NCI-H2227 (cell line): ENCODE data around the gene HPSE.
"Not testable (repeated sequence)": the region's sequence is repeated elsewhere in the genome, so short reads cannot be mapped to it uniquely, and the experiment has no call there.

Source experiments
- DNase-seq: peaks from one replicate; lab custom pipeline; 2025; ENCODE audit not compliant: unreplicated experiment; lab: John Stamatoyannopoulos, UW

HPSE gene

DNA sequence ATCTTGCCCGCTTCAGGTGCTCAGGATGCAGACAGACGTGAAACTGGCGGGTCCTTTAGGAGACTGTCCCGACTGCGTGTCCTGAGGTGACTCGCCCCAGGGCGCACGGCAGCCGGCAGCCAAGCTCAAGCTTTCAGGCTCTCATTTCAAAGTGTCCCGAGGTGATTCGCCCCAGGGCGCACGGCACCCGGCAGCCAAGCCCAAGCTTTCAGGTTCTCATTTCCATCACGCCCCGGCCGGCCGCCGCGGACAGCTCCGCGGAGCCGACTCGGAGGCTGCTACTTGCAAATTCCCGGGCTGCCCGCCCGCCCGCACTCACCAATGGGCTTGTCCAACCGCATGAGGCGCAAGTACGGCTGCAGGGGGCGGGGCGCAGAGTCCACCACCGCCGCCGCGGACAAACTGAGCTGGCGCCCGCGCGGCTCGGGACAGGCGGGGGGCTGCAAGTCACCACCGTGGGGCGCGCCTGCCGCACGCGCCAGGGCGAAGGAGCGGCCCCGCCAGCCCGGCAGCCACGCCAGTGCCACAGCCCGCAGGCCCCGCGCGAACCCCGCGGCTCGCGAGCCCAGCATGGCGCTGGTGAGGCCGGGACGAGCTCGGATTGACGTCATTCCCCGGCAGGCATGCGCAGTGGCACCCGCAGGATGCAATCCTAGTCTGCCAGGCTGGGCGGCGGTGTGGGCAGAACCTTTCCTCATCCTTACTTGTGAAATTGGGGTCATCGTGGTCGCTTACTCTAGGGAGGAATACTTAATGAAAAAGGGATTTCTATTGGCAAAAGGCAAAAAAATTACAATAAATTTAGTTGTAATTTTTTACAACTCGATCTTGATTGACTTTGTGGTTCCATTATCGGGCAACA lies 50.2 kb downstream of the HPSE start, which contains the start of gene COQ2:
Gene COQ2, minus strand, starts transcription at position 606 of the 862 bp plus-strand sequence. Its CDS starts 34 bp downstream, at position 572.
- DNase-seq = peak; percentile 91

DNA sequence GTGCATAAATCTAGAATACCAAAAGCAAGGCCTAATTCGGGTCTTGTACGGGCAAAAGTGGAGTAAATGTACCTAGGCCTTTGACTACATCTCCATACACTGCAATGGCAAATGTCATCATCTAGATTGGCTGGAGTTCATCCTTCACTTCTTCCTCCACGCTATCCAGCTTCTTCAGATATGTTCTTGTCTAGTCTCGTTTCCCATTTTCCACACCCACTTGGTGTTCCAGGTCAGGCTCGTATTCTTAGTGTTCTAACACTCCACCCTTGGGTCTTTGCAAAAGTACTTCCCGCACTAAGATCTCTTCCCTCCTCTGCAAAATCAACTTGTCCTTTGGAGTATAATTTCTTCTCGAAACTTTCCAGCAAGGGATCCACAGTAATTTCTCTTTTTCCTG lies 51.5 kb downstream of the HPSE start:
- no peak for DNase-seq

DNA sequence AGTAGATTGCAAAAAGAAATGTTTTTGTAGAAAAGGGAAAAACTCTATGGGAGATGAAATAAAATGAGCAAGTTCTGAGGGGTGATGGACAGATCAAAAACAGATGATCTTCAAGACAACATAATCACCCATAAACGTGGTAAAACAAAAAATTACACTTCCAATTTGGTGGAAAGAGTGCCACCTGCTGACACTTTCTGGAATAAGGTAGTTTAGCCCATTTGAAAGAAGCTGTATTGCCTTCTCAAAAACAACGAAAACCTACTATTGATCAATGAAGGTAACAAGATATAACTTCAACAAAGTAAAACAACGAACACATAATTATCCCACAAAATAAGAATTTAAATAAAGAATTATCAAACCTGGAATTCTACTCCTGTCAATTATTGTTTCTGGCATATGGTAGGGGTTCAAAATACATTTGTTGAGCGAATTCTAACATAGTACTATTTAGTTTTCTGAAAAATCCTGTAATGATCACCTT lies 52.6 kb downstream of the HPSE start:
- DNase-seq = peak; percentile 55

DNA sequence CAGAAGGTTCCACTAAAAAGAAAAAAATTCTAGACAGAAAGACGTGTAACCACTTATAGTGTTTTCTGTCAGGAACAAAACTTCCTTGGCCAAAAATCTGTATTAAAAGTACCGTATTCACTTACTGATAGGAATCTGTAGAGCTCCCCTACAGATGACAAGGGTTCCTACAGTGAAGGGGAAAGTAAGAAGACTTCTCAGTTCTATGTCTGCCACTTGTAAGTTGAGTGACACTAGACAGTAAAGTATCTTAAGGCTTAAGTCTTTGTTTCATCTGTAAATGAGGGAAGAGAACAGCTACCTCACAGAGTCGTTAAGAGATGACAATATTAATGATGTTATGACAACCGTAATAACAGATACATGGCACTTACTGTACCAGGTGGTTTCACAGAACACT lies 53.3 kb downstream of the HPSE start:
- no peak for DNase-seq

DNA sequence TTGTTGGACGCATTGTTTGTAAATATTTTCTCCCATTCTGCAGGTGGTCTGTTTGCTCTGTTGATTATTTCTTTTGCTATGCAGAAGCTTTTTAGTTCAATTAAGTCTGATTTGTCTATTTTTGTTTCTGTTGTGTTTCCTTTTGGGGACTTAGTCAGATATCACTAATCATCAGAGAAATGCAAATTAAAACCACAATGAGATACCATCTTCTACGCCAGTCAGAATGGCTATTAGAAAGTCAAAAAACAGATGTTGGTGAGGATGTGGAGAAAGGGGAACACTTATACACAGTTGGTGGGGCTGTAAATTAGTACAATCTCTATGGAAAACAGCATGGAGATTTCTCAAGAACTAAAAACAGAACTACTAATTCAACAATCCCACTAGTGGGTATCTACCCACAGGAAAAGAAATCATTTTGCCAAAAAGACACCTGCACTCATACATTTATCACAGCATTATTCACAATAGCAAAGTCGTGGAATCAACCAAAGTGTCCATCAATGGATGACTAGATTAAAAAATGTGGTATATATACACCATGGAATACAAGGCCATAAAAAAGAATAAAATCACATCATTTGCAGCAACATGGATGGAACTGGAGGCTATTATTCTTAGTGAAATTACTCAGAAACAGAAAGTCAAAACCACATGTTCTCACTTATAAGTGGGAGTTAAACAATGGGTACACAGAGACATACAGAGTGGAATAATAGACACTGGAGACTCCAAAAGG lies 58.2 kb downstream of the HPSE start:
- no peak for DNase-seq

DNA sequence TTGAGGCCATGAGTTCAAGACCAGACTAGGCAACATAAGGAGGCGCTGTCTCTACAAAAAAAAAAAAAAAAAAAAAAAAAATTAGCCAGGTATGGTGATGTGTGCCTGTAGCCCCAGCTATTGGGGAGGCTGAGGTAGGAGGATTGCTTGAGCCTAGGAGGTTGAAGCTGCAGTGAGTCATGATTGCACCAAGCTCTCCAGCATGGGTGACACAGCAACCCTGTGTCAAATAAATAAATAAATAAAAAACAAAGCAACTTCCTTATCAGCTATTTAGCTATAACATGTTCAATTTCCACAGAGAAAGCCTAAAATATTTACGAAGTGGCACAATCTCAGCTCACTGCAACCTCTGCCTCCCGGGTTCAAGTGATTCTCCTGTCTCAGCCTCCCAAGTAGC lies 60.7 kb downstream of the HPSE start:
- DNase-seq = not testable (repeated sequence)

DNA sequence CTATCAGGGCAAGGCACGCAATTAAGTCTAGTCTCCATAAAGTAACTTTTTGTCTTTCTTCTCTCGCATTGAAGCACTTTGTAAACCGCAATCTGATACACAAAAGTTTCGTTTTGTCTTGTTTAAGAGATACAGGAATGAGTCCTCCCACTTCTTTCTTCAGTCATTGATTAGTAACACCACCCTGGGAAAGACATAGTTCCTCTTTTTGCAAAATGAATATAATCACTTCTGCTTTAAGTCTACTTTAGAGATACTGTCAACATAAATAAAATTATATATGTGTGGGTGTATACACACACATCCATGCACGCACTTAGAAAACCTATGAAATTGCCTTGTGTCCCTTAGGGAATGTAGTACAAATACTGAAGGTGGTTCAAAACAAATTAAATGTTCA lies 61.7 kb downstream of the HPSE start:
- no peak for DNase-seq

DNA sequence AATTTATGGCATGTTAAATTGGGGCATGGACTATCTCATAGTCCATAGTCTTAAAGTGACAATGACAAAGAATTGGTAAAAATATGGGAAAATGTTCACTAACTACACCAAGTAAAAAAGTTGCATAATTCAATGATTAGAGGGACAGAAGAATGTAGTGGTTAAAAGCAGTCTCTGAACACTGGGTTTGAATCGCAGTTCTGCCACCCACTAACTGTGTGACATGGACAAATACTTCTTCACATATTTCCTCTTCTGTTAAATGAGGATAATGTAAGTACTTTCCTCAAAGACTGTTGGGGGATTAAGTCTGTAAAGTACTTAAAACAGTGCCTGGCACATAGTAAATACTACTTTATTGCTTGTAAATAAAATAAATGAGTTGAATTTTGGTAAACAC lies 65.4 kb downstream of the HPSE start:
- no peak for DNase-seq

DNA sequence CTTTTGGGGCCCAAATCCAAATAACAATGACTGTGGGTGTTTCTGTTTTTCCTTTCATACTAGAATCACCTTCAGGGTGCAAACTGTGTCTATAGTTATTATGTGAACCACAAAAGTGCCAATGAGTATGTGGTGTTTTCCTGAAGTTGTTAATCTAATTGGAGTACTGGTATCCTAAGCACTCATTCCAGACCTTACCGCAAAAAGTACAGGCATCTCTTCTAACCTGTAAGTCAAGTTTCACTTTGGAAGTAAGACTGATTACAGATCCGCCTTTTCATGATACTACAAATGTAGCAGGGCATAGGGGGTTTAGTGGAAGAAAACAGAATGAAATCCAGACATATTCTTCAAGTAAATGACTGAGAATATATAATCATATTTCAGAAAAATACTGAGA lies 66.2 kb downstream of the HPSE start:
- DNase-seq = no peak

DNA sequence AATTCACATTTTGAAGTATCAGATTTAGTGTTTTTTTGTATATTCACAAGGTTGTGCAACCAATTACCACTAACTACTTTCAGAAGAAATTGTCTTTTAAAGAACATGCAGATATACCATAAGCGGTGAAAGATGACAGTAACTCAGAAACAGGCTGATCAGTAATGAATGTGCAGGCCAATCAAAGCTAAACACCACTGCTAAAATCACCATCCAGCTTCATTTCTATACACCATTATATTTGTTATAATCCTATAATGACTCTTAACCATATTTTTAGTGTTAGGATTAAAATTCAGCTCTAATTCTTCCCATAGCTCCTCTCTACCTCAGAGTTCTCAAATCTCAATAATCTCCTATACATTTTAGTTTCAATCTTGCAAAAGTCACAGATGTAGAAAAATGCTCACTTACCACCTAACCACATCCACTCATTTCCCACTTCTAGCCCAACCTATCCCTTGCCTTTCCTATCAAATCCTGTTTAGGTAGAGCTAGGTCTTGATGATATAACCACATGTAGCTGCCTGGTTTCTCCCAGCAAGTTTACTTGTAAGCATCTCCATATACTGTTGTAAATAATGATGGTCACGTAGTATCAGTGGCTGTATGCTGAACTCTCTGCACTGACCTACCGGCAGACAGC lies 66.7 kb downstream of the HPSE start:
- no peak for DNase-seq

DNA sequence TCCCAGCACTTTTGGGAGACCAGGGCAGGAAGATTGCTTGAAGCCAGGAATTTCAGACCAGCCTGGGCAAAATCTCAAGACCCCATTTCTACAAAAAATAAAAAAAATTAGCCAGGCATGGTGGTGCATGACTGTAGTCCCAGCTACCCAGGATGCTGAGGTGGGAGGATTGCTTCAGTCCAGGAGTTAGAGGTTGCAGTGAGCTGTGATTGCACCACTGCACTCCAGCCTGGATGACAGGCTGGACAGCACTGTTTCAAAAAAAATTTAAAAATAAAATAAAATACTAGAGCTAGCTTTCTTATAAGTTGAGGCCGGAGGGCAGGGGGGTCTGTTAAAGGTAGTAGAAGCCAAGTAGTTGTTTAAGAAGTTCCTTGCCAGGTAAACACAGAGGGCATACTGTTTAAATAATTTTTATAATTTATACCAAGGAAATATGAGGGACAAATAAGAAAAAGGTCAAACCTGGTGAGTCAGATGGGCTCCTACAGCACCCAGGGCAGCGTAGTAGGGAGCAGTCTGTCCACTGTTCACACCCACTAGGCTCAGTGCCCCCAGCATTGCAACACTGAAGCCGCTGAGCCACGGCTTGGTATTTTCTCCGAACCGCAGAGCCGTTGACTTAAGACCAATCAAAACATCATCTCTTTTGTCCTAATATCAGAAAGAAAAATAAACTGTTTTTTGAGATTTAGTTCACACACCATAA lies 67.4 kb downstream of the HPSE start:
- no peak for DNase-seq

DNA sequence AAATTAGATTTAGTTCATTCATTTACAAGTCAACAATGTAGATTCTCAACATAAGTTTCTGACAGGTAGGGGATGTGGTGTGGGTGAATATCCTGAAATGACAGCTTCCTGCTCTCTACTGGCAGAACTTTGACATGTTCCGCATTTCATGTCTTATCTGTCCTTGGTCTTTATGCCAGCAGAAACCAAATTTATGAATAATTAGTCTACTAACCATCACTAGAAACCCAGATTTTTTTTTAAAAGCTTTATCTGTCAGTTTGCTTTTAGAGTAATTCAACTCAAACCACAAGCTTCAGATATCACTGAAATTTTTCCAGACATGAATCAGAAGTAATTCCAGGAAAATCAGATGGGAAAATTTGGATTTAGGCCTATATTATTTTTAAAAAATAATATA lies 68.0 kb downstream of the HPSE start:
- no peak for DNase-seq

DNA sequence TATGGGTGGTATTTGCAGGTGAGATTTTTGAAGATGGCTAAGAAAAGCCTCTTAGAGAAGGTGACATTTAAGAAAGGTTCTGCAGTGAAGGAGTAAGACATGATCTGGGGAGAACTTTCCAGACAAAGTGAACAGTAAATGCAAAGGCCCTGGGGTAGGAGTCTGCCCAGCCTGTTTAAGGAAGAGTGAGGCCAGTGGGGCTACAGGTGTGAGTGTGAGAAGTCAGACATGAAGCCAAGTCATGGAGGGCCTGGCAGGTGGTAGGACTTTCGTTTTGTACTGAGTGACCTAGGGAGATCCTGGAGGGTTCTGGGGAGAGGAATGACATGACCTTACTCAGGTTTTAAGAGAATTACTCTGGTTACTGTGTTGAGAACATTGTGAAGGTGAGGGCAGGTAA lies 71.5 kb downstream of the HPSE start:
- DNase-seq = no peak

DNA sequence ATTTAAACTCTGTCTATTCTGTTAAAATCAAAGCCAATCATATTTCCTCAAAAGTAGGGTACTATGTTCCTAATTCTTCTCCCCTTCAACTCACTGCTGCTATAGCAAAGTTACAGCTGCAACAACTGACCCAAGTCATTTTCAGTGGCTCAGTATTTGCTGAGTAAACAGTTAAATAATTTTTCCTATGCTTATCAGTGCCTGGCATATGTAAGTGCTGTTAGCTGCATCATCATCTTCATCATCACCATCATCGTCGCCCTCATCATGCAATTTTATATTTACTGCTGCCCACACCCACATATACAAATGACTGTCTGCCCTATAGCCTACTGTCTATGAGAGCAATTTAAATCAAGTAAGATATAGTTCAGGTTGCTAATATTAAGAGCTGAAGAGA lies 72.0 kb downstream of the HPSE start:
- no peak for DNase-seq

DNA sequence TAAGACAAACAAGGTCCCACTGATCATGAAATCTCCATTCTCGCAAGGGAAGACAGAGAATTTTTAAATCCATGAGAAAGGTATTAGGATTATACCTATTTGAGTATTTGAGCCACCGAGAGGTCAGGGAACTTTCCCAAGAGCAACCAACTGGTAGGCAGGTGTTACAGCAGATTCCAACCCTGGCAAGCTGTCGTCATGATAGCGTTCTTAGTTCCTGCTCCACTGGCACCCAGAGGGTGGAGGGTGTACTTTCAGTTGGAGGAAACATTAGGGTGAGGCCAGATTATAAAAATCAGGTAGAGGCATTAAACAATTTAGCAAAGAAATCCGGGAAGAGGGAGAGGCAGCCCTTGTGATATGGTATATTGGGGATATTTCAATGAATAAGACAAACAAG lies 73.3 kb downstream of the HPSE start:
- no peak for DNase-seq

DNA sequence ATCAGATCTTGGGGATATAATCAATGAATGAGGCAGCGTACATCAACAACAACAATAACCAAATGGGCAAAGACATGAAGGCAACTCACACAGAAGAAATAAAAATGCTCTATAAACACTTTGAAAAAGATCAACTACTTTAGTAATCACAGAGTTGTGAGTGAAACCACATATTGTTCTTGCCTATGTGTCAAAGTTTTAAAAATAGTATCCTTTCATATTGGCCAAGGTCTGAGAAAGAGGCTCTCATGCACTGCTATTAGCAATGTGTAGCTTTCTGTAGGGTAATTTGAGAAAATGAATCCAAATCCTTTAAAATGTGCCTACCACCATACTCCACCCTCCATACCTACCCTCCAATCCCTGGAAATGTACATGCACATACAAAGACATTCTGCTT lies 75.1 kb downstream of the HPSE start:
- no peak for DNase-seq

DNA sequence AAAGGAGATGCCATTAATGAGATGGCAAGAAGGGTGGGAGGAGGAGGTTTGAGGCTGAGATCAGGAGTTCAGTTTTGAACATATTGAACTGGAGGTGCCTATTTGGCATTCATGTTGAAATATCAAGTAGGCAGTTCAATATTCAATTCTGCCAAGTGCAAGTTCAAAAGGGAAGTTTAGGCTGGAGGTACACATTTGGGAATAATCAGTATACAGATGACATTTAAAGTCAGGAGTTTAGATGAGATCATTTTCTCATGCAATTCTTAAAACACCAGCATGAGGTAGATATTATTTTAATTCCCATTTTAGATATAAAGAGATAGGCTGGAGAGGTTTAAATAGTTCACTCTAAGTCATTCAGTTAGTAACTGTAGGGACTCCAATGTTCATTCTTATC lies 76.2 kb downstream of the HPSE start:
- DNase-seq = no peak

DNA sequence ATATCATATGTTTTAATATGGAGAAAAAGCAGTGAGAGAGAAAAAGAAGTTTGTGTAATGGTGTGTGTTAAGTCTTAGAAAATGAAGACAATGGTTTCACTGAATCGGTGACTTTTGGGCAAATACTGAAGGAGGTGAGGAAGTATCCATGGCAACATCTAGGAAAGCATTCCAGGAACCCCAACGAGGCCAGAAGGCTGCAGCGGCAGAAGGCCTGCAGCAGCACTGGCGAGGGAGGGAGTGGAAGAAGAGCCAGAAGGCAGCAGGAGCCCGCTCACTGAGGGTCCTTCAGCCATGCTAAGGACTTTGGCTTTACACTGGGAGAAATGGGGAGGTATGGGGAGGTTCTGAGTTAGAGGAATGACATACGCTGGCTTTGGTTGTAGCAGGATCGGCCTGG lies 76.8 kb downstream of the HPSE start:
- DNase-seq = no peak

DNA sequence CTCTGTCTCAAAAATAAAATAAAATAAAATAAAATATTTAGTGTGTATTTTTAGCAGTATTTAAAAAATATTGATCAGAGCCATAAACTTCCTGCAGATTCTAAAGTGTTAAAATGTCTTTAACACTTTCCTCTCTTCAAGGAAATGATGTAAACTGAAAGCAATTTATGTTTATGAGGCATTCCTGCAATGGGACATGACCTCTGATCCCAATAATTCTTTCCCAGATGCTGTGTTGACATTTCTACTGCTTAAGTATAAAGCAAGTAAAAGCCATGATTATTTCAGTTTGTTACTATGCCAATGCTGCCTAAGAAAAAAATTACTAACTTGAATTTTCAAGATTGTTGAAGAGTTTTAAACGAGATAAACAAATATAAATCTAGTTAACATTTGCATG lies 79.1 kb downstream of the HPSE start:
- DNase-seq = peak; percentile 13

DNA sequence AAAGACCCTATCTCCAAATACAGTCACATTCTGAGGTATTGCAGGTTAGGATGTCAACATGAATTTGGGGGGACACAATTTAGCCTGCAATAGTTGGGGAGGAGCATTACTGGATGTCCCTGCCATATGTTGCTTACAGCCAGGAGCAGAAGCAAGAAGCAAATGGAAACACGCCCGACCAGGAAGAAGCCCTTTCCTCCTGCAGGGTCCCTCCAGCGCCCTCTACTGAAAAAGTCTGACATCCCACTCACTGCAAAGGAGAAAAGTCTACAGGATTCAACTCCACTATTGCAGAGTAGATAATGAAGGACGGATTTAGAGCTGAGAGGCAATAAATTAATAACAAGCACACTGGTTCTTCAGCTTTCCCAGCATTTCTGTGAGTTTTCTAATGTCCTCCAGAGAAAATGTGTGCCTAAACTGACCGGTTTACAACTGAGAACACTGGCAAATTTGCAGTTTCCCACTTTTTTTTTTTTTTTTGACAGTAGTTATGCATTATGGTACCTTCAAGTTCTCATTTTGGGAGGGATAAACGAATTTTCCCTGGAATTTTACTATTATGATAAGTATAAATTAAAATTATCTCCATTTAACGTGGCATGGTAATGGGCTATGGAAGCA lies 81.8 kb downstream of the HPSE start:
- DNase-seq = peak; percentile 58

DNA sequence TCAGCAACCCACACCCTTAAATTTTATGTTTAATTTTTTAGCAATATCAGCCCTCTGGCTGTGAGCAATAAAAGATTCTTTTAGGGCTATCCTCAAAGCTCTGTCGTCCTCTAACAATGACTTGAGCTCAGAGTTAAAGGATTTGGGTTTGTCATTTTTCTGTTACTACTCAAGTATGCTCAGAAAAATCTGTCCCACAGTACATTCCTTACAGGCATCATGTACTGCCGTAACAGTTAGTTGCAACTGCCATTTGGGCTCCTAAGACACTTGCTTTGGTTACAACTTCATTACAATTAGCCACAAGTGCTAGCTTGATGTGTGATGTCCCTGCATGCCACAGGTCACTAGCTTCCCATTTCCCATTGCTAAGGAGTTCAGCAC lies 83.2 kb downstream of the HPSE start:
- DNase-seq = no peak
